Measurements from ENCODE around the gene PRICKLE3. TPM values are rescaled to one million over a fixed set of nuclear protein-coding genes. Genes with fewer than 3 reads are reported as not detected.
"Not testable (repeated sequence)": the region's sequence is repeated elsewhere in the genome, so short reads cannot be mapped to it uniquely, and the experiment has no call there.

The PRICKLE3 gene
- total RNA-seq, 1 donor from 2014 or later: 14.2 TPM

GRCh38 chrX:49183701-49184281, 2.4 kb downstream of the PRICKLE3 start:
- no peak for DNase-seq (ENCODE audit: low read depth)

GRCh38 chrX:49179358-49179757, 6.8 kb downstream of the PRICKLE3 start:
- no peak for DNase-seq (ENCODE audit: low read depth)

- no peak for DNase-seq (ENCODE audit: low read depth)
These were observed 7.6 kb downstream of the PRICKLE3 start for GRCh38 chrX:49178537-49178936.

GRCh38 chrX:49177873-49178480, 8.2 kb downstream of the PRICKLE3 start:
- DNase-seq (ENCODE audit: low read depth): no peak

GRCh38 chrX:49177338-49177833, 8.8 kb downstream of the PRICKLE3 start:
- DNase-seq (ENCODE audit: low read depth): no peak

GRCh38 chrX:49176421-49177326, 9.5 kb downstream of the PRICKLE3 start:
- no peak for DNase-seq (ENCODE audit: low read depth)

GRCh38 chrX:49175435-49176274, 10.5 kb downstream of the PRICKLE3 start:
- no peak for DNase-seq (ENCODE audit: low read depth)

- DNase-seq (ENCODE audit: low read depth): no peak
These were observed 11.4 kb downstream of the PRICKLE3 start for GRCh38 chrX:49174723-49175122.

- DNase-seq (ENCODE audit: low read depth): not testable (repeated sequence)
These were observed 12.6 kb downstream of the PRICKLE3 start for GRCh38 chrX:49173544-49173943.

GRCh38 chrX:49172280-49172780, 13.8 kb downstream of the PRICKLE3 start:
- DNase-seq (ENCODE audit: low read depth): no peak

- no peak for DNase-seq (ENCODE audit: low read depth)
These were observed 14.4 kb downstream of the PRICKLE3 start, which contains the start of gene PLP2 for GRCh38 chrX:49171752-49172279. PLP2 (plus strand) TSS chrX:49171898; CDS start chrX:49172001, 103 bp downstream.

- DNase-seq (ENCODE audit: low read depth): no peak
These were observed 18.4 kb downstream of the PRICKLE3 start for GRCh38 chrX:49167740-49168108.

GRCh38 chrX:49166914-49167739, 19.0 kb downstream of the PRICKLE3 start:
- DNase-seq (ENCODE audit: low read depth): peak; percentile 67

- DNase-seq (ENCODE audit: low read depth): peak; percentile 77
These were observed 20.0 kb downstream of the PRICKLE3 start for GRCh38 chrX:49165901-49166881.

- no peak for DNase-seq (ENCODE audit: low read depth)
These were observed 21.4 kb downstream of the PRICKLE3 start for GRCh38 chrX:49164589-49165360.

- DNase-seq (ENCODE audit: low read depth): peak; percentile 63
These were observed 22.4 kb downstream of the PRICKLE3 start for GRCh38 chrX:49163555-49164419.

- DNase-seq (ENCODE audit: low read depth): no peak
These were observed 23.6 kb downstream of the PRICKLE3 start, which contains the start of gene MAGIX for GRCh38 chrX:49162620-49163019. MAGIX (plus strand) TSS chrX:49162758; CDS start chrX:49162890, 132 bp downstream.
